HepG2 (cell line): ENCODE measurements around the gene EPB41L4A. TPM values are rescaled to one million over a fixed set of nuclear protein-coding genes. Genes with fewer than 3 reads are reported as not detected.

Source experiments
- ATAC-seq: fragments of 200-7000 bp; cut with Tn5 transposase; 3 replicates; pipeline ENCODE4 v1.9.1; 2020; ENCODE audit warnings: mild to moderate bottlenecking, moderate library complexity
- BruUV-seq: library from RNA; stranded (reverse); fragments of 400-500 nt; replicated peaks from 2 replicates; lab custom pipeline; 2021; lab: Mats Ljungman, UMichigan
- CTCF ChIA-PET: fragments of 300-600 bp; formaldehyde crosslinking; extraction: SDS; loops from one replicate; lab custom pipeline; 2021; ENCODE audit warnings: low total read pairs, inconsistent platforms, low intra/inter-chr PET ratio; lab: Yijun Ruan, JAX
- POLR2A ChIA-PET: fragments of 350-600 bp; sonication (Branson Sonifier 250); formaldehyde crosslinking; loops from one replicate; lab custom pipeline; 2020; ENCODE audit warnings: antibody characterized with exemption, inconsistent platforms; lab: Yijun Ruan, JAX
- DNase-seq: peaks from one replicate; pipeline ENCODE4 v3.0.0-alpha.2; 2015; ENCODE audit warnings: low spot score
- FAIRE-seq: peaks from 3 replicates; lab custom pipeline; 2011; peaks lifted over from hg19 to GRCh38; lab: Jason Lieb, UNC
- H2AFZ ChIP-seq: one replicate; pipeline ENCODE4 v1.6.1; 2011; ENCODE audit warnings: low read length, inconsistent platforms
- H3K27ac ChIP-seq: fragments of 300-600 bp; 3 replicates; pipeline ENCODE4 v1.8.0; 2011; ENCODE audit warnings: mixed run types, mild to moderate bottlenecking, mixed read lengths, low read length, inconsistent platforms; ENCODE audit not compliant: insufficient read depth; ENCODE audit errors: extremely low read length
- H3K27me3 ChIP-seq, 2 experiments: fragments of 200-600 bp in 1 of 2; 2 replicates in 1 of 2; 3 replicates in 1 of 2; pipeline versions ENCODE4 v1.6.0 to v1.8.0; 2011; ENCODE audit warnings: low read length in 2 of 2, mild to moderate bottlenecking in 2 of 2, moderate library complexity in 2 of 2, inconsistent platforms in 1 of 2; ENCODE audit not compliant: insufficient read depth in 2 of 2, control insufficient read depth in 1 of 2
- H3K36me3 ChIP-seq, 2 experiments: fragments of 200-600 bp in 1 of 2; replicated peaks in 1 of 2; 2 replicates in 1 of 2; 3 replicates in 1 of 2; pipeline versions ENCODE4 v1.5.1 to v1.8.0; 2011; ENCODE audit warnings: low read length in 2 of 2, inconsistent platforms in 1 of 2; ENCODE audit not compliant: insufficient read depth in 2 of 2, control insufficient read depth in 1 of 2
- H3K4me1 ChIP-seq: 2 replicates; pipeline ENCODE4 v1.5.1; 2012; ENCODE audit warnings: low read length, inconsistent platforms; ENCODE audit not compliant: insufficient read depth
- H3K4me2 ChIP-seq: 2 replicates; pipeline ENCODE4 v1.6.0; 2011; ENCODE audit warnings: low read depth, low read length, inconsistent platforms
- H3K4me3 ChIP-seq, 3 experiments: fragments of 200-600 bp in 1 of 3; sonication (generic), shearing (Covaris generic) in 1 of 3; replicated peaks in 1 of 3; 2 replicates each; pipeline ENCODE4 v1.5.1; 2011 to 2016; ENCODE audit warnings: low read length in 3 of 3, inconsistent platforms in 2 of 3, low read depth in 2 of 3, mild to moderate bottlenecking in 2 of 3, control low read depth in 1 of 3, mixed read lengths in 1 of 3; ENCODE audit not compliant: insufficient read depth in 1 of 3
- H3K79me2 ChIP-seq: one replicate; pipeline ENCODE4 v1.6.1; 2011; ENCODE audit warnings: low read length, inconsistent platforms; ENCODE audit not compliant: insufficient read depth
- H3K9ac ChIP-seq: 2 replicates; pipeline ENCODE4 v1.6.0; 2011; ENCODE audit warnings: mild to moderate bottlenecking, low read depth, low read length, inconsistent platforms; ENCODE audit not compliant: insufficient read depth
- H3K9me3 ChIP-seq: 2 replicates; pipeline ENCODE4 v1.5.1; 2012; ENCODE audit warnings: mild to moderate bottlenecking, low read length
- H4K20me1 ChIP-seq: 2 replicates; pipeline ENCODE4 v1.6.0; 2011; ENCODE audit warnings: inconsistent platforms, mild to moderate bottlenecking, low read length, moderate library complexity; ENCODE audit not compliant: insufficient read depth
- CENPX ChIP-seq: sonication (generic); formaldehyde crosslinking; IDR thresholded peaks from 2 replicates; pipeline ENCODE4 v1.9.0; 2021; ENCODE audit warnings: mild to moderate bottlenecking, missing genetic modification reagents, moderate library complexity
- DNMT1 ChIP-seq: sonication (generic); formaldehyde crosslinking; IDR thresholded peaks from 2 replicates; pipeline ENCODE4 v1.5.1; 2020; ENCODE audit warnings: mild to moderate bottlenecking, missing genetic modification reagents
- ERF ChIP-seq: IDR thresholded peaks from 2 replicates; pipeline ENCODE4 v1.6.1; 2018; ENCODE audit warnings: missing biosample characterization, missing genetic modification reagents
- MTF2 ChIP-seq: sonication (generic); formaldehyde crosslinking; IDR thresholded peaks from 2 replicates; pipeline ENCODE4 v1.5.0; 2020; ENCODE audit warnings: missing genetic modification reagents, borderline replicate concordance
- PAX8 ChIP-seq: sonication (generic); formaldehyde crosslinking; IDR thresholded peaks from 2 replicates; pipeline ENCODE4 v1.8.0; 2022; ENCODE audit warnings: mild to moderate bottlenecking, missing genetic modification reagents, borderline replicate concordance
- PHB2 ChIP-seq: fragments of 450-650 bp; IDR thresholded peaks from 2 replicates; pipeline ENCODE4 v1.6.1; 2018; ENCODE audit not compliant: partially characterized antibody
- RCOR2 ChIP-seq: IDR thresholded peaks from 2 replicates; pipeline ENCODE4 v1.6.1; 2016; ENCODE audit warnings: missing biosample characterization, missing genetic modification reagents
- ZBTB38 ChIP-seq: sonication (generic); formaldehyde crosslinking; IDR thresholded peaks from 2 replicates; pipeline ENCODE4 v1.5.1; 2020; ENCODE audit warnings: mild to moderate bottlenecking, missing genetic modification reagents
- ZSCAN30 ChIP-seq: sonication (generic); formaldehyde crosslinking; IDR thresholded peaks from 2 replicates; pipeline ENCODE4 v1.5.0; 2020; ENCODE audit warnings: mild to moderate bottlenecking, missing genetic modification reagents
- WGBS: methylation state at CpG from one replicate; pipeline ENCODE4 v1.1.6; 2017; ENCODE audit warnings: low lambda C conversion rate; 5-methylcytosine and 5-hydroxymethylcytosine counted together
- in situ Hi-C: cut with HindIII; loops from 2 replicates; pipeline ENCODE4 v1.10.0; 2017; ENCODE audit warnings: low pct_unique_long_range_greater_than_20kb; ENCODE audit not compliant: extremely low pct_ligation_motif_present
- intact Hi-C: fragments of 100-400 bp; cut with micrococcal nuclease; formaldehyde crosslinking; loops from one replicate; pipeline ENCODE4 v1.10.0; 2022; ENCODE audit not compliant: unreplicated experiment
- polyA plus RNA-seq, 8 experiments: library from polyadenylated mRNA; depleted of rRNA in 3 of 8; stranded (reverse) in 7 of 8; unstranded in 1 of 8; fragments of >200 nt; fragmentation: Illumina TruSeq in 4 of 8; extraction: Trizol in 4 of 8; gene quantifications; 2 replicates each; pipeline versions ENCODE4 v1.2.1 to v1.2.3, GENCODE V29; 2011 to 2016; ENCODE audit warnings: low read depth in 4 of 8, missing spikeins in 1 of 8, mixed read lengths in 1 of 8; ENCODE audit not compliant: insufficient read depth in 1 of 8
- total RNA-seq, 5 experiments: library from RNA; depleted of rRNA; stranded (reverse); fragments of >200 nt; fragmentation: Illumina TruSeq; extraction: Trizol; gene quantifications; 2 replicates each; pipeline ENCODE4 v1.2.3, GENCODE V29; 2016; ENCODE audit warnings: low read depth in 1 of 5
- TF ChIP-seq, protein P1 (sequence below): sonication (generic); formaldehyde crosslinking; IDR thresholded peaks from 2 replicates; pipeline ENCODE4 v1.5.0; 2020; ENCODE audit warnings: missing genetic modification reagents, mild to moderate bottlenecking, borderline replicate concordance
- TF ChIP-seq, protein P2 (sequence below): sonication (generic); formaldehyde crosslinking; IDR thresholded peaks from 2 replicates; pipeline ENCODE4 v1.4.0; 2020; ENCODE audit warnings: missing genetic modification reagents, borderline replicate concordance
- TF ChIP-seq, protein P3 (sequence below): sonication (generic); formaldehyde crosslinking; IDR thresholded peaks from 2 replicates; pipeline ENCODE4 v1.4.0; 2020; ENCODE audit warnings: missing genetic modification reagents

The EPB41L4A gene
- total and polyA plus RNA-seq, 2 of the 13 experiments (the other 11 are each of a cell fraction or from before 2014, with no cell fraction given), result 0.07 TPM; not detected in 1

DNA sequence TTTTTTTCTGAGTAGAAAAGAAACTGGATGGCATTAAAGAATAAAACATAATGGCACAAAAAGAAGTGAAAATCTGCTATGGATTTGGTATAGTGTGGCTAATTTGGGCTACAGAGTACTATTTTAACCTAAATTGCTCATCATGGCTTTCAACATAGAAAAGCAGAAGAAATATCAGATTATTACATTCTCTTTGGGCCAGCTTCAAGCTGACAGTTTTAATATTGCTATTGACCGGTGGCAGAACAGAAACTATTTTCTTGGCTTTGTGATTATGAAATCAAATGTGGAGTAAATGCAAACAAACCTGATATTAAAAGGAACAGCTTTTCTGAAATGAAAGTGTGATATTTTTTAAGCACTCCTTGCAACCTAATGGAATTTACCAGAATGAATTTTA lies 301.5 kb downstream of the EPB41L4A start:
- ChIA-PET POLR2A (no interaction called here), CTCF (no interaction called here)
- Histone ChIP-seq H2AFZ (no peak overlapping the region), H3K27me3 (no peaks in the 10 kb centered on the region), H3K4me1 (no peaks in the 10 kb centered on the region), H3K79me2 (no peaks in the 10 kb centered on the region), H3K36me3 (no peaks in the 10 kb centered on the region), H3K9me3 (no peaks in the 10 kb centered on the region), H3K27ac (no peak overlapping the region), H3K4me3 (no peak overlapping the region), H3K9ac (no peak overlapping the region), H3K4me2 (no peak overlapping the region), H4K20me1 (no peaks in the 10 kb centered on the region)
- no peak for ATAC-seq
- DNase-seq, result no peak
- no TSS peak for BruUV-seq
- intact Hi-C loops (no loop called here), in situ Hi-C loops (no loop called here)
- TF ChIP-seq PAX8 (CRISPR knock-in tag) (no peak), ZSCAN30 (CRISPR knock-in tag) (no peak), ERF (no peak), CENPX (no peak), ZBTB38 (CRISPR knock-in tag) (no peak), RCOR2 (no peak), DNMT1 (CRISPR knock-in tag) (no peak), MTF2 (CRISPR knock-in tag) (no peak), PHB2 (no peak)
- TF ChIP-seq, protein P1, sequence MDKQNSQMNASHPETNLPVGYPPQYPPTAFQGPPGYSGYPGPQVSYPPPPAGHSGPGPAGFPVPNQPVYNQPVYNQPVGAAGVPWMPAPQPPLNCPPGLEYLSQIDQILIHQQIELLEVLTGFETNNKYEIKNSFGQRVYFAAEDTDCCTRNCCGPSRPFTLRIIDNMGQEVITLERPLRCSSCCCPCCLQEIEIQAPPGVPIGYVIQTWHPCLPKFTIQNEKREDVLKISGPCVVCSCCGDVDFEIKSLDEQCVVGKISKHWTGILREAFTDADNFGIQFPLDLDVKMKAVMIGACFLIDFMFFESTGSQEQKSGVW (CRISPR knock-in tag), result no peak
- TF ChIP-seq, protein P2, sequence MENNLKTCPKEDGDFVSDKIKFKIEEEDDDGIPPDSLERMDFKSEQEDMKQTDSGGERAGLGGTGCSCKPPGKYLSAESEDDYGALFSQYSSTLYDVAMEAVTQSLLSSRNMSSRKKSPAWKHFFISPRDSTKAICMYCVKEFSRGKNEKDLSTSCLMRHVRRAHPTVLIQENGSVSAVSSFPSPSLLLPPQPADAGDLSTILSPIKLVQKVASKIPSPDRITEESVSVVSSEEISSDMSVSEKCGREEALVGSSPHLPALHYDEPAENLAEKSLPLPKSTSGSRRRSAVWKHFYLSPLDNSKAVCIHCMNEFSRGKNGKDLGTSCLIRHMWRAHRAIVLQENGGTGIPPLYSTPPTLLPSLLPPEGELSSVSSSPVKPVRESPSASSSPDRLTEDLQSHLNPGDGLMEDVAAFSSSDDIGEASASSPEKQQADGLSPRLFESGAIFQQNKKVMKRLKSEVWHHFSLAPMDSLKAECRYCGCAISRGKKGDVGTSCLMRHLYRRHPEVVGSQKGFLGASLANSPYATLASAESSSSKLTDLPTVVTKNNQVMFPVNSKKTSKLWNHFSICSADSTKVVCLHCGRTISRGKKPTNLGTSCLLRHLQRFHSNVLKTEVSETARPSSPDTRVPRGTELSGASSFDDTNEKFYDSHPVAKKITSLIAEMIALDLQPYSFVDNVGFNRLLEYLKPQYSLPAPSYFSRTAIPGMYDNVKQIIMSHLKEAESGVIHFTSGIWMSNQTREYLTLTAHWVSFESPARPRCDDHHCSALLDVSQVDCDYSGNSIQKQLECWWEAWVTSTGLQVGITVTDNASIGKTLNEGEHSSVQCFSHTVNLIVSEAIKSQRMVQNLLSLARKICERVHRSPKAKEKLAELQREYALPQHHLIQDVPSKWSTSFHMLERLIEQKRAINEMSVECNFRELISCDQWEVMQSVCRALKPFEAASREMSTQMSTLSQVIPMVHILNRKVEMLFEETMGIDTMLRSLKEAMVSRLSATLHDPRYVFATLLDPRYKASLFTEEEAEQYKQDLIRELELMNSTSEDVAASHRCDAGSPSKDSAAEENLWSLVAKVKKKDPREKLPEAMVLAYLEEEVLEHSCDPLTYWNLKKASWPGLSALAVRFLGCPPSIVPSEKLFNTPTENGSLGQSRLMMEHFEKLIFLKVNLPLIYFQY, result no peak
- TF ChIP-seq, protein P3, sequence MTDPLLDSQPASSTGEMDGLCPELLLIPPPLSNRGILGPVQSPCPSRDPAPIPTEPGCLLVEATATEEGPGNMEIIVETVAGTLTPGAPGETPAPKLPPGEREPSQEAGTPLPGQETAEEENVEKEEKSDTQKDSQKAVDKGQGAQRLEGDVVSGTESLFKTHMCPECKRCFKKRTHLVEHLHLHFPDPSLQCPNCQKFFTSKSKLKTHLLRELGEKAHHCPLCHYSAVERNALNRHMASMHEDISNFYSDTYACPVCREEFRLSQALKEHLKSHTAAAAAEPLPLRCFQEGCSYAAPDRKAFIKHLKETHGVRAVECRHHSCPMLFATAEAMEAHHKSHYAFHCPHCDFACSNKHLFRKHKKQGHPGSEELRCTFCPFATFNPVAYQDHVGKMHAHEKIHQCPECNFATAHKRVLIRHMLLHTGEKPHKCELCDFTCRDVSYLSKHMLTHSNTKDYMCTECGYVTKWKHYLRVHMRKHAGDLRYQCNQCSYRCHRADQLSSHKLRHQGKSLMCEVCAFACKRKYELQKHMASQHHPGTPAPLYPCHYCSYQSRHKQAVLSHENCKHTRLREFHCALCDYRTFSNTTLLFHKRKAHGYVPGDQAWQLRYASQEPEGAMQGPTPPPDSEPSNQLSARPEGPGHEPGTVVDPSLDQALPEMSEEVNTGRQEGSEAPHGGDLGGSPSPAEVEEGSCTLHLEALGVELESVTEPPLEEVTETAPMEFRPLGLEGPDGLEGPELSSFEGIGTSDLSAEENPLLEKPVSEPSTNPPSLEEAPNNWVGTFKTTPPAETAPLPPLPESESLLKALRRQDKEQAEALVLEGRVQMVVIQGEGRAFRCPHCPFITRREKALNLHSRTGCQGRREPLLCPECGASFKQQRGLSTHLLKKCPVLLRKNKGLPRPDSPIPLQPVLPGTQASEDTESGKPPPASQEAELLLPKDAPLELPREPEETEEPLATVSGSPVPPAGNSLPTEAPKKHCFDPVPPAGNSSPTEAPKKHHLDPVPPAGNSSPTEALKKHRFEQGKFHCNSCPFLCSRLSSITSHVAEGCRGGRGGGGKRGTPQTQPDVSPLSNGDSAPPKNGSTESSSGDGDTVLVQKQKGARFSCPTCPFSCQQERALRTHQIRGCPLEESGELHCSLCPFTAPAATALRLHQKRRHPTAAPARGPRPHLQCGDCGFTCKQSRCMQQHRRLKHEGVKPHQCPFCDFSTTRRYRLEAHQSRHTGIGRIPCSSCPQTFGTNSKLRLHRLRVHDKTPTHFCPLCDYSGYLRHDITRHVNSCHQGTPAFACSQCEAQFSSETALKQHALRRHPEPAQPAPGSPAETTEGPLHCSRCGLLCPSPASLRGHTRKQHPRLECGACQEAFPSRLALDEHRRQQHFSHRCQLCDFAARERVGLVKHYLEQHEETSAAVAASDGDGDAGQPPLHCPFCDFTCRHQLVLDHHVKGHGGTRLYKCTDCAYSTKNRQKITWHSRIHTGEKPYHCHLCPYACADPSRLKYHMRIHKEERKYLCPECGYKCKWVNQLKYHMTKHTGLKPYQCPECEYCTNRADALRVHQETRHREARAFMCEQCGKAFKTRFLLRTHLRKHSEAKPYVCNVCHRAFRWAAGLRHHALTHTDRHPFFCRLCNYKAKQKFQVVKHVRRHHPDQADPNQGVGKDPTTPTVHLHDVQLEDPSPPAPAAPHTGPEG (CRISPR knock-in tag), result no peak
- no peak for FAIRE-seq
- 4% methylated on average over 1 of the region's 1 CpG for WGBS
